Epidermal melanocyte (primary cell): Measurements from ENCODE around the gene BHLHE41.

Experiments
- DNase-seq: peaks from one replicate; pipeline ENCODE4 v3.0.0; 2011; ENCODE audit warnings: low spot score; ENCODE audit not compliant: insufficient read length

The BHLHE41 gene

DNA sequence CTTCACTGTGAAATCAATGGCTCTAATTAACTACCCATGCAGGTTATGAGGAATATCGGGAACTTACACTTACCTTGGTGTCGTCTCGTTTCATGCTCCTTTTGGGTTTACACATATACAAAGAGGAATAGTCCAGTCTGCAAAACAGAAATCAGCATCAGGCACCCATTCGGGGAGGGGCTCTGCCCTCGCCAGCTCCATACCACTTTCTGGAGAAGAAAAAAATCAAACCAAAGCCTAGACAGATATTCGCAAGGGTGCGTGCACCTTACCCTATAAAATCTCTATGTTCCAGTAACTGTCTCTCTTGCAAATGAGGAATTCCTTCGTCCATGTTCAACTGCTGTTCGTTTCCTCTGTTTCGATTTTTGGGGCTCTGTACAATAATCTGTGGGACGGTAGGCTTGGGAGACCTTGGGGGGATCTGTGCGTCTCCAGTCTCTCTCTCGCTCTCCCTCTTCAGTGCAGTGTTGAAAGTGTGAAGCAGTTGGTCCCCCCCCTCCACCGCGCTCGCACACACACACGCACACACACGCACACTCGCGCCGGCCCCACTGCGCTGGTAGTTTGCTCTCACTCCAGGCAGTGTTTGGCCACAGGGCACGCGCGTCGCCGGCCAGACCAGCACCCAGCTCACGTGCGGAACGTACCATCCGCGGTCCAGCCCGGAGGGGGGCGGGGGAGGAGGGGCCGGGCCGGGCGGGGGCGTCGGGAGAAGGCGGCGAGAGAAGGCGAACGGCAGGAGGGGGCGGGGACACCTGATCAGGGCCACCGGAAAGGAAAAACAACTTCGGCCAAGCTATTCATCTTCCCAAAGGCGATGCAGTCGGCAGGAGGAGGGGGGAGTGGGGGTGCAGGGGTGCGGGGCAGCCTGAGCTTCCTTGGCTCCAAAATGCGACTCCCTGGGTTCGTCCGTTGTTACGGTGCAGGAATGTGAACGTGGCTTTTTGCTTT is at the start of gene BHLHE41:
TSS of gene BHLHE41 (minus strand) at position 592 of the 954 bp plus-strand sequence. CDS start at position 334, 258 bp downstream.
- DNase-seq: peak; percentile 58

DNA sequence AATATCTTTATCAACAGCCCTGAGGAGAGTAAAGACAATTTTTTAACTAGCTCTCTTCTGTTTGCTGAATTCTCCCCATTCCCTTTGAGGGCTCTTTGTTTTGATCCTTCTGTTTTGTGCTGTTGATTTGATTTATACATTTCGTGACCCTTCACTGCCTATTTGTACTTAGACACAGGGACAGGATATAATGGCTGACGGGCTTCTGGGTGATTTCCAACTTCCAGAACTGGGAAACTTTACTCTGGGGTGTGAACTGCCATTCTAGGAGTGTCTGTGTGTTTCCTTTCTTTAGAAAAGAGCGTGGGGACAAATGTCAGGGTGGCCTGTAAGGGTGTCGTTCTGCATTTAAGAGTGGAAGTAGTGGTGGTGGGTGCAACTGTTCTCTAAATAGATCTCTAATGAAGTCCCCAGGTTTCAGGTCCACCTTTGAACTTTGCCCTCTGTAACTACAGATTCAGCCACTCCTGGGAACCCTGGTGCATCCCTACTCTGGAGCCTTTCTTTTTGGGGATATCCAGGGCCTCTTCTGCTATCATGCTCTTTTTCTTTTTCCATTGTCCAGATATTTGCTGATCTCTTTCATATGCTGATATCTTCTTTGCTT is 48.2 kb upstream of the BHLHE41 start:
- no peak for DNase-seq

DNA sequence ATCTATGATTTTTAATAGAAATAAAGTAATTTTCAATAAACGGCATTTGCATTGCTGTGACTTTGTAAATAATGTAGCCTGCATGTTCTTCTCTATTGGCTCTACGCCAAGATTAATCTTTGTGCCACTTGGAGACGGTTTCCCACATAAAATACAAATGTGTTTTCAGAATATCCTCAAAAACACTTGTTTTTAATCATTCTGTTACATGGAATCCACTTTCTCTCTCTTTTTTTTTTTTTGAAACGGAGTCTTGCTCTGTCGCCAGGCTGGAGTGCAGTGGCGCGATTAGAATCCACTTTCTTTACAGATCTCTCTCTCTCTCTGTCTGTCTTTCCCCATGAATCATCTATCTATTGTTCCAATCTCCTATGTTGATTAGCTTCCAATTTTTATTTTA is 47.7 kb upstream of the BHLHE41 start:
- no peak for DNase-seq

DNA sequence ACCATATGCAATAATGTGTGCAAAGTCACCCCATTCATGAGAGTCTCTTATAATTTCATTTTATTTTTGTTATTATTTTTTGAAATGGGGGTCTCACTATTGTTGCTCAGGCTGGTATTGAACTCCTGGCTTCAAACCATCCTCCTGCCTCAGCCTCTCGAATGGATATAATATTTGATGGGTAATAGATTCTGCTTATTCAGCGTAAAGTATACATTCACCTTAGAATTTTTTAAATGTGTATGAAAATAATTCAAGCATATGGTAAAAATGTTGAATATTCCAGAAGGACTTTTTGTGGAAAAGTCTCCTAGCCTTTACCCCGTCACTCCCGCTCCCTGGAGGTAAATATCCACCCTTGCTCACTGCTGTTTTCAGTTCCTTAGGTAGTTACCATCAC is 47.2 kb upstream of the BHLHE41 start:
- DNase-seq: no peak

DNA sequence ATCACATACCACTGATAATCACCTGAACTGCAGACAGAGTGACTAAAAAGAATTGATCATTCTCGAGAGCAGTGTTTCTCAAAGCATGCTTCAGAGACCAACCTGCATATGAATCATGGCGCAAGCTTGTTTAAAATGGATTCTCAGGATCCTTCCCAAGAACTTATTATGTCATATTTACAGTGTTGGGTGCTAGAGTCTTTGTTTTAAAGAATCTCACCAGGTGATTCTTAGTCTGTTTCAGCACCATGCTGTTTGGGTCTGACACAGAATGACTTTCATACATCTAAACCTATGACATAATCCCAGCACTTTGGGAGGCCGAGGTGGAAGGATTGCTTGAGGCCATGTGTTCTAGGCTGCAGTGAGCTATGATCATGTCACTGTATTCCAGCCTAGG is 39.3 kb upstream of the BHLHE41 start:
- DNase-seq: no peak

DNA sequence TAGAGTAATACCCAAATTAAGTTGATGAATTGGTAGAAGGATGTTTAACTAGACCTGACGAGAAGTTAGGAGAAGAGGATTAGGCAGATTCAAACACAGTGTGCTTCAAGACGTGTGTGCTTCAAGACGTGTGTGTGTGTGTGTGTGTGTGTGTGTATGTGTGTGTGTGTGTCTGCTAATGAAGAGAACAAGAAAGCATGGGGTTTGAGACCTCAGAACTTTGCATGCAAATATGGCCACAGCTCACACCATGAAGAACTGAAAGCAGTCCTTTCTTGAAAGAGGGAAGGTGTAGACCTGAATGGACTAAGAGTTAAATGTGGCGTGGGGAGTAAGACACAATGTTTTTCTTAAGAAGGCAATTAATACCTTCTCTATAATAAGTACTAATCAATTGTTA is 38.1 kb upstream of the BHLHE41 start:
- no peak for DNase-seq

DNA sequence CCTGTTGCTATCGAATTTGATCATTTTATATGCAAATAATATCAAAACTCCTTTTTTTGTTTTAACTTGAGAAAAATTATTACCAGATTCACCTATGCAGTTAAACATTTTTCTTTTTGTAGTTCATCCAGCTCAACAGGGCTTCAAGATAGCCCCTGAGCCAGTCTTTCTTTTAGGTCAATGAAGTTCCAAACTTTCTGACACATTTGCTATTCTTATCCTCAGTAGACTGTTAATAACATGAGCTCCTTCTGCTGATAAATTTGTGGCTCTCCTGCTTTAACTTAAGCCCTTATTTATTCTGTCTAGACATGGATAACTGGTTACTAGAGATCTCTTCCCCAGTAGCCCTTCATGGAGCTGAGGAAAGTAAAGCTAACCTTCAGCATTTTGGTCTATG is 37.3 kb upstream of the BHLHE41 start:
- no peak for DNase-seq

DNA sequence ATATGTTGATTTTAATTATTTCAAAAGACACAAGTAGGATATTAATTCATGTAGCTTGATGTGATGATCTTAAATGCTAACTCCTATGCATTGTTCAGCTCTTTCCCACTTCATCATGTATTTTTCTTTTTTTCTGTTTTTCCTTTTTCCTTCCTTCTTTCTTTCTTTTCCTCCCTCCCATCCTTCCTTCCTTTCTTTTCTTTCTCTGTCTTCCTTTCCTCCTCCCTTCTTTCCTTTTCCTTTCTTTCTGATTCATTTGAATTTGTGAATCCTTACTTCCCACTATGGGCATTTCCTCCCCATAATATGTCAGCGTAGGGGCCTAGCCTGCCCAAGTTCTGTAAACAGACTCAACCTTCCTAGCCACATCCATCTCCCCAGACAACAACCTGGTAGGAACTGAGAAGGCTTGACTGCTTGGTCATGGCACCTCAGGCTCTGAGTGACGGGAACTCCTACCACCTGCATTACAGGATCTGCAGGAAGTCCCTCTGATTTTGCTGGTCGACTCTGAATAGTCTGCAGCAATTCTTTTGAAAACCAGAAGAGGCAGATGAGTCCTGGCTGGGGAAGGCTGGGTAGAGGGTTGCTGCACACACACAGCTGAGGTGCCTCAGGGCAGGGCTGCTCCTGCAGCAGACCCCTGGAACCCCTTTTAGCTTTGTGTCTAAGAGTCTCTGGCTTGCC is 33.4 kb upstream of the BHLHE41 start:
- DNase-seq: no peak

DNA sequence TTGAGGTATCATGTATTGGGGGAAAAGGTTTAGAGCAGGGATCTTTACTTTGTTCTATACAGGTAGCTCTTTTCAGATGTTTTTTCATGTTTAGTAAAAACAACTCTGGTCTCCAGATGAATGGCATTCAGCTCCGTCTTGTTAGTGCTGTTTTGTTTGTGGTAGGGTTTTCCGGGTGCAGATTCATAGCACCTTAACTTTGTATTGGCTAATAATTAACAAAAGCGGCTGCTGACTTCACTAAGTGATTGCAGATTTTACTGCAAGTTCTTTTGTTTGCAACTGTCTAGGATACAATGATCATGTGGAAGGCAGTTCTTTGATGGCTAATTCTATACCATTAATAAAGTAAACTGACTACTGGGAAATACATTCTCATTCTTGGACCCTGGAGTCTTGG is 32.2 kb upstream of the BHLHE41 start:
- no peak for DNase-seq

DNA sequence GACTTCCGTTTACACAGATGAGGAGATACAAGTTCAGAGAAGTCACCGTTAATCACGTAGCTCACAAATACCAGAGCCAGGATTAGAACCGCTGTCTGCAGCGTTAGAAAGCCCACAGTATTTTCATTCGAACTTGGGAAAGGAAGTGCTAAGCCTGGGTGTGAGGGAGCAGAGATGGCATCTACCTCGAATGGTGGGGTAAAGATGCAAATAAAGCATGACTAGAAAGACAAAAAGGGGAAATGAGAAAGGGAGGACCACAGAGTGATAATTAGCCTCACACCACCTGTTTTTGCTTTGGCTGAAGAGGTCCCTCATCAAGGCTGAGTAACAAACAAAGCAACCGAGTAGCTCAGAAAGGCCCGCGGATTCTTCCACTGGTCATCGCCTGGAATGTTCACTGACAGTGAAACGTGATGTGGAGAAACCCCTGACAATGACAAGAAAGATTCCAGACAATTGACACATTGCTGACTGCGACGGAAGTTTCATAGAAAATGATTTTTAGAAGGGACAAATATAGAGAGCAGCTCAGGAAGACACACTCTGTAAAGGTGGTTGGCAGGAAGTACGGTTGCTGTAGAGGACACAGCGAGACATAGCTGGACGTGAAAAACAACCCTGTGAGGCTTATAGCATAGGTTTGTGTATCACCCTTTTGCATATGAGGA is 31.5 kb upstream of the BHLHE41 start:
- DNase-seq: no peak

DNA sequence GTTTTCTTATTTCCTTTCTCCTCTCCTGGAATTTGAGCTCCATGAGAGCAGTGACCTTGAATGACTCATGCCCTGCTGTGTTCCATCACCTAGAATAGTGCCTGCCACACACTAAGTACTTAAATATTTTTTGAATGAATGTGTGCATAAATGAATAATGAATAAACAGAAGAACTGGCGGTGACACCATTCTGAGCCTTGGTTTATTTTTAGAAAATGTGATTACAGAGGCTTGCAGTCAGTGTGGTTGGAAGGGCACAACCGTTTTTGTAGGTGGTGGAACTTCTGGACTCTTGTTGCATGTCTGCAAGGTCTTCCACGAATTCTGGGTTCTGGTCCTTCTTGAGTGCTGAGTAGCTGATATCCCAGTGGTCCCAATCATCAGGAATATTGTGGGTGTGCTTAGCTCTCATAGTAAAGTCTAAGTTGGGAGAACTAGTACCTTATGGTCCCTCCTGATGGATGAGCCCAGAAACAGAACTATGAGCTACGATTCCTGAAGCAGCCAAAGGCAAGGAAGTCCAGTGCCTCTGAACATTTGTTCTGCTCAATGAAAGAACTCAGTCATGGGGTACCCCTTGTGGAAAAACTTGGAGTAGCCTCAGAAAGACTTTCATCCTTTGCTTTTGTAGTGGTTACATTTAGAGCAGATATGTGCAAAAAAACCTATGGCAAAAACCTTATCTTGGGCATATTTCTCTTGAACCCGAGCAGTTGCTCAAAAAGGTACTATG is 28.8 kb upstream of the BHLHE41 start:
- no peak for DNase-seq

DNA sequence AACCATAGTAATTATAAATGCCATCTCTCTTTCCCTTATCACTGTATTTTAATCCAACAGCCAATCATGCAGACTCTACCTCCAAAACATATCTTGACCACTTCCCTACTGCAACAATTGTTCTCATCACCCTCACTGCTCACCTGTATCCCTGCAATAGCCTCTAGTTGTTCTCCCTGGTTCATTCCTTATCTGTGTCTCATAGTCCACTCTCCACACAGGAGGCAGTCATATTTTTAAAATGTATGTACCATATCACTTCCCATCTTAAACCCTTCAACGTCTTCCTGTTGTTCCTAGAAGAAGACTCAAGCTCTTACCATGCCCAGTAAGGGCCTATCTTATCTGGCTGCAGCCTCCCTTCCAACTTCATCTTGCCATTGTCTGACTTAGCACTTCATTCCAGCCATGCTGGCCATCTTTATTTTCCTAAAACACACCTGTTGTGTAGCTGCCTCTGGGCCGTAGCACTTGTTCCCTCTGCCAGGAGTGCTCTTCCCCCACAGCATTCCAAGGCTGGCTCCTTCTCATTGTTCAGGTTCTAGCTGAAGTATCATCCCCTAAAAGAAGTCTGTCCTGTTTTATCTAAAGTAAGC is 27.8 kb upstream of the BHLHE41 start:
- DNase-seq: no peak

DNA sequence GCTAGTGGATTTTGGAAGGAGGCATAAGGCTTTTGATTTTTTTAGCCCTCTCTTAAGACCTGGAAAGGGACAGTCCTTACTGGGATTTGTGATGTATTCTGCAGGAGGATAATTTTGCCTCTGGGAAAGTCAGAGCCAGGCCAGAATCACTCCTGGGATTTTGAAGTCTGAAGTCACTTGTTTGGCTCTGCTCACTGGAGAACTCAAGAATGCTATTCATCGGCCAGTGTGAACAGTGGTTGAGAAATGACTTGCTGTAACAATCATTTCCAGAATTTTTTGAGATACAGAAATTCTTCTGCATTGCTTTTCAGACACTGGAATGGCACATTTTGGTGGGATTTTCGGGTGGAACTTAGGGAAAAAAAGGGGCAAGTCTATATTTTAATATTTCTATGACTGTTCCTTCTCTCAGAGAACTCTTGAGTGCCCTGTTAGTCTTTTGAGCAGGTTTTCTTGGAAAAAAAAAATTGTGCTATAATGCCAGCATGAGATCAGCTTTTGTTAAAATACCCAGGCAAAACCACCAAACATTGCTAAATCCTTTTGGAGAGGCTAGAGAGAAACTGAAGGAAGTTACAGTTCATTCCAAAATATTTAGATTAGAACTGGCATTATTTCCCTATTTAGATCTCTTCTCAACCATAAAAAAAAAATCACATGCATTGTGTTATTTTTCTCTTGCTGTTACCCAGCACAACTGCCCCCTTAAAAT is 26.1 kb upstream of the BHLHE41 start:
- peak; percentile 23 for DNase-seq

DNA sequence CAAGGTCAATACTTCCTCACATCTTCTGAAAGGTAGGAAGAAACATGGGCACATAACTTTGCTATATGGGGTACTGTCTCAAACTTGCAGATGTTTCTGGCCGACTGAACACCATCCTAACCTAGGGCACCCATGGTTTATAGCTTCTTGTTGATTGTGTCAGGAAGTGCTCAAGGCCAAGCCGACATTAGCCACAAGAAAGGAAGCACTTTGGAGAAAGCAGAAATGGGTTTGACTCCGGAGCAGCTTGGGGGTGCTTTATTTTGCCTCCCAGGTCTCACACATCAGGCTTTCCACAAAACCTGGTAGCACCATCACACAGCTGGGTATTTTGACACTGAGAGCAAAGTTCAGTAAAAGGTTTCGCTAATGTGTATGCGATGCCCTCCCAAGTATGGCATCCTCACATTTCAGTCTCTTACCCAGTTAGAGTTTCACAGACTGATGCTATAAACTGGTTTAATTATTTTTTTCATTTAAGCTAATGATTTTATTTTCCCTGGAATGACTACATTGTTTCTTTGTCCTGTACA is 25.2 kb upstream of the BHLHE41 start:
- no peak for DNase-seq

DNA sequence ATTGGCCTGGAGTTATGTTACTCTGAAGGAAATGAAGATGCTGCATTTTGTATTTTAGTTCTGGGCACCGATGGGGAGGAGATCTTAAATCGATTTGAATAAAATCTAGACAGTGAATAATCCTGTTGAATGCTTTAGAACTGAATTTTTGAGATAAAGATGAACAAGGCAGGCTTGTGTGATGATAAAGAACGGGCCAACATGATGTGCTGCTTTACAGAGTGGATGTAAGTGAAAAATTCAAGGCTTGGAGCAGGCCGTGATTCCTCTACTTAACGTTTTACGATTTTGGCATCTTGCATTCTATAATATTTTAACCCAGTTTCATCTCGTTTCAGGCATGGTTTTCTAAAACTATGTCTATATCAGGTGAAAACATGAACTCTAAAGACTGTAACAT is 23.5 kb upstream of the BHLHE41 start:
- no peak for DNase-seq

DNA sequence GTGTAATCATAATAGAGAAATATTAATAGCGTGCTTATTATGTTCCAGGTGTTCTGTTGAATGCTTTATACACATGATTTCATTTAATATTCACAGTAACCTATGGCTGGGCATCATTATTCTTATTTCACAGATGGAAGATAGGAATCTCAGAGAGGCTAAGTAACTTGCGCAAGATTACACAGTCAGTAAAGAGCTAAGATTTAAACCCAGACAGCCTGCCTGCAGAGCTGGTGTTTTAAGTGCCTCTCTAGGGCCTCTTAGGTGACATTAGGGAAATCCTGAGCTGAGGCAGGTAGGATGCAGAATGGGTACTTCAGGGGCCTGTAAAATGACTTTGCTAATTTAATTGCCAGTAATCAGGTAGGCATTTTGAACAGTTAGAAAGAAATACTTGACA is 18.5 kb upstream of the BHLHE41 start:
- no peak for DNase-seq

DNA sequence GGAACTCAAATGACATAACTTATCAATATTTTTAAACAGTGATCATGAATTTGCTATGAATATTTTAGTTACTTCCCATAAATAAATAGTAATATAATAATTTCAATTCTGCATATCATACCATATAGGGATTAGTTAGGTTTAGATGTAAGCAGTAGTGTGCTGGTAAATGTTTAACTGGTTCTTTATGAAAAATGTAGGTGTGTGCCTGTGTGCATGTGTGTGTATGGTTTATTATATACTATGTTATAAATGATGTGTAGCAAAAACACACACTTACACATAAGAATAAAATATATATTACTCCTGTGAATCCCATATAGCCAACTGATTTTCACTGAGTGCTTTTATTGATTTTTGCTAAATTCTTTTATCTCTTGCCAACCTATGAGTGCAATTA is 14.0 kb upstream of the BHLHE41 start:
- no peak for DNase-seq

DNA sequence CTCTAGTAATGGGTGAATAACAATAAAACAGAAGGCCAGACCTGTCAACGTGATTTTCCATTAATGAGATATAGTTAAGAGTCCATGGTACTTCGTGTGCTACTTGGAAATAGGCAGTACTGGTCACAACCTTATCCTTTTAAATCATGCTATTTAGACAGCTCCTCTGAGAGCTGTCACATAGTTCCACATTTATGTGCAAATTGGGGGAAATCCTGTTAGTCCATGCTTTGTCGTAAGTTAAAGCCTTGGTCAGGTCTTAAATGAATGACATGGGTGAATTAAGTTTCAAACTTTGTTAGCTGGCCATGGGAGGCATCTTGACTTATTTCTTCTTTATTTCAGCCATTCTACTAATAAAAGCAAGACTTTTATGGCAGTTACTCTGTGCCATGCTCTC is 11.9 kb upstream of the BHLHE41 start:
- DNase-seq: no peak

DNA sequence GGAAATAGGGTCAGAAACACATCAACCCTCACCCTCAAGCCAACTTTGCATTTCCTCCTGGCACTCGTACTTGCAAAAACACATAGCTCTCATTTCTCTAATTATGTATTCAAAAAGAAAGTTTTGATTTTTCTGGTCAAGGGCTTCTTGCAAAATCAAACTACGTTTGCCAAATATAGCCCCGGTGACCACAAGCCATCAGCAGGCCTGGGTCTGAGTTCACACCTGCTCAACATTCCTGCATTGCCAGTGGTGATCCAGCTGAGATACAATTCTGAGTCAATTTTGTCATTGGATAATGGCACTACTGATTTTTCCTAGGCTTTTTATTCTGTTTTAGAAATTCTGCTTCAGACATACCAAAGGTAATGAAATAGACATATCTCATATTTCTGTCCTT is 10.7 kb upstream of the BHLHE41 start:
- DNase-seq: no peak

DNA sequence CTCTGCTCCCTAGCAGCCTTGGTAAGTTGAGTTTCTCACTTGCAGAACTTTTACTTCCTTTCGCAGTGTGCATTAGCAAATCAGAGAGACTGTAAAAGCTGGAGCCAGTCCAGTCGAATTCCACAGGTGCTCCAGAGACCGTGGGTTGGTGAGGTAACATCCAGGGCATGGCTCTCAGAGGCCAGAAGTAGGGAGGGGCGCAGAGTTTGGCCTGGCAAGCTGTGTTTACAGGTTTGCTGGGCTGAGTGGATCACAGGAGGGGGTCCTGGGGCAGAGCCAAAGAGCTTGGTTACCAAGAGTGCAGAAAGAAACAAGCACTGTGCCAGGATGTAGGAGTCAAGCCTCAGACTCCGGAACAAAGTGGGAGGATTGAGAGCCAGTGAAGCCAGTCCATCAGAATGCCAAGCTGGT is 10.2 kb upstream of the BHLHE41 start:
- DNase-seq: no peak
